VCaP (cell line): ENCODE data around the gene SAP30.

Experiments used
- H3K27ac ChIP-seq: fragments of 450-650 bp; 2 replicates; pipeline ENCODE4 v1.5.1; 2017
- CTCF ChIP-seq: fragments of 450-650 bp; conservative IDR thresholded peaks from 2 replicates; pipeline ENCODE4 v1.5.1; 2017; ENCODE audit warnings: mild to moderate bottlenecking, moderate library complexity

The SAP30 gene

GRCh38 chr4:173370477-173371291 lies at the start of gene SAP30:
TSS of gene SAP30 (plus strand) at chr4:173370954. CDS start at chr4:173371183, 229 bp downstream.
- TF ChIP-seq CTCF = no peak
- H3K27ac ChIP-seq = peak within 1 kb of the TSS; percentile 82

GRCh38 chr4:173325007-173325736 lies 45.6 kb upstream of the SAP30 start:
- no peak overlapping the region for H3K27ac ChIP-seq
- TF ChIP-seq CTCF = no peak

GRCh38 chr4:173328236-173328901 lies 42.4 kb upstream of the SAP30 start:
- H3K27ac ChIP-seq = no peak overlapping the region
- TF ChIP-seq CTCF = no peak

- TF ChIP-seq CTCF = no peak
- H3K27ac ChIP-seq = peak overlapping the region; percentile 91; the same call in 1 of the 2 replicates
These were observed 40.2 kb upstream of the SAP30 start for GRCh38 chr4:173330590-173330989.

- peak overlapping the region; percentile 91 for H3K27ac ChIP-seq
- no peak for TF ChIP-seq CTCF
These were observed 38.7 kb upstream of the SAP30 start for GRCh38 chr4:173332021-173332487.

GRCh38 chr4:173332963-173333657 lies 37.6 kb upstream of the SAP30 start:
- no peak for TF ChIP-seq CTCF
- H3K27ac ChIP-seq = peak overlapping the region; percentile 91
